ENCODE data around the gene KRT6B. TPM values are rescaled to one million over a fixed set of nuclear protein-coding genes. Genes with fewer than 3 reads are reported as not detected.

KRT6B gene
- total and polyA plus RNA-seq, 9 of the 15 experiments (the other 6 are each of a cell fraction or from before 2014, with no cell fraction given) = not detected

- no peaks in the 10 kb centered on the region for H3K36me3 ChIP-seq (ENCODE audit: control insufficient read depth, insufficient read depth, low read length)
- no peak overlapping the region for H3K27ac ChIP-seq (ENCODE audit: extremely low read depth, low read depth, low read length)
- ATAC-seq = no peak
- H3K9me3 ChIP-seq (replicated peaks; ENCODE audit: control insufficient read depth, insufficient read depth, low read depth, low read length) = no peaks in the 10 kb centered on the region
- no peak for TF ChIP-seq HMGXB4 (CRISPR knock-in tag; IDR thresholded peaks at IDR 0.05)
- no peak for TF ChIP-seq SMAD1 (IDR thresholded peaks at IDR 0.05; ENCODE audit: low read depth, low read length, partially characterized antibody)
- no peak for TF ChIP-seq ZNF561 (CRISPR knock-in tag; conservative IDR thresholded peaks at IDR 0.05)
- H3K9me1 ChIP-seq (ENCODE audit: control insufficient read depth, insufficient read depth, low read length) = no peaks in the 10 kb centered on the region
- DNase-seq (ENCODE audit: extremely low read depth in 1 of 4, low spot score in 3 of 4) = no peak
- no TSS peak for BruUV-seq (replicated peaks)
- no peak overlapping the region for H3K9ac ChIP-seq (ENCODE audit: insufficient read depth in 1 of 2, low read depth in 2 of 2, low read length in 2 of 2)
- no peak overlapping the region for H3K4me3 ChIP-seq
- intact Hi-C loops (cut with micrococcal nuclease) = no loop called here
- H3K4me2 ChIP-seq (ENCODE audit: insufficient read depth, low read length) = no peak overlapping the region
- FAIRE-seq = no peak
- H3K27me3 ChIP-seq (ENCODE audit: control insufficient read depth in 2 of 2, insufficient read depth in 2 of 2, low read length in 2 of 2) = peaks cover 6 to 8% of the 10 kb centered on the region in 2 experiments
- H3K4me1 ChIP-seq (replicated peaks in 1 of 2; ENCODE audit: control insufficient read depth in 2 of 2, insufficient read depth in 2 of 2, low read length in 2 of 2) = no peaks in the 10 kb centered on the region
- no peaks in the 10 kb centered on the region for H3K79me2 ChIP-seq (ENCODE audit: control insufficient read depth, insufficient read depth, low read length)
- in situ Hi-C loops (cut with MboI) = no loop called here
- ChIA-PET POLR2A (no interaction called here), CTCF (ENCODE audit: low intra/inter-chr PET ratio) (no interaction called here)
- H4K20me1 ChIP-seq (replicated peaks; ENCODE audit: control insufficient read depth, insufficient read depth, low read length) = no peaks in the 10 kb centered on the region; the same call in 1 of the 2 replicates
- no peak overlapping the region for H2AFZ ChIP-seq (ENCODE audit: low read depth, low read length)
- 0% methylated on average over 4 of the region's 4 CpGs for WGBS (ENCODE audit: insufficient coverage, low coverage, missing lambda C conversion rate)
Measured at GRCh38 chr12:52469853-52470252, 17.9 kb upstream of the KRT6B start.

- intact Hi-C loops (cut with micrococcal nuclease) = no loop called here
- Histone ChIP-seq H2AFZ (ENCODE audit: low read depth, low read length) (no peak overlapping the region), H3K9ac (ENCODE audit: insufficient read depth in 1 of 2, low read depth in 2 of 2, low read length in 2 of 2) (no peak overlapping the region), H3K9me3 (replicated peaks; ENCODE audit: control insufficient read depth, insufficient read depth, low read depth, low read length) (no peaks in the 10 kb centered on the region), H3K4me3 (no peak overlapping the region), H3K27ac (ENCODE audit: extremely low read depth, low read depth, low read length) (no peak overlapping the region), H3K4me1 (replicated peaks in 1 of 2; ENCODE audit: control insufficient read depth in 2 of 2, insufficient read depth in 2 of 2, low read length in 2 of 2) (no peaks in the 10 kb centered on the region), H3K36me3 (ENCODE audit: control insufficient read depth, insufficient read depth, low read length) (no peaks in the 10 kb centered on the region), H4K20me1 (replicated peaks; ENCODE audit: control insufficient read depth, insufficient read depth, low read length) (no peaks in the 10 kb centered on the region), H3K79me2 (ENCODE audit: control insufficient read depth, insufficient read depth, low read length) (no peaks in the 10 kb centered on the region), H3K9me1 (ENCODE audit: control insufficient read depth, insufficient read depth, low read length) (no peaks in the 10 kb centered on the region), H3K4me2 (ENCODE audit: insufficient read depth, low read length) (no peak overlapping the region), H3K27me3 (ENCODE audit: control insufficient read depth in 2 of 2, insufficient read depth in 2 of 2, low read length in 2 of 2) (peaks cover 5 to 6% of the 10 kb centered on the region in 2 experiments)
- no TSS peak for BruUV-seq (replicated peaks)
- in situ Hi-C loops (cut with MboI) = no loop called here
- FAIRE-seq = no peak
- no peak for ATAC-seq
- ChIA-PET POLR2A (interaction anchor here (0.6 kb wide), 1 partner anchor 213 kb away, joined by 3 read pairs; no protein-coding TSS in a partner anchor), CTCF (ENCODE audit: low intra/inter-chr PET ratio) (no interaction called here)
- WGBS (ENCODE audit: insufficient coverage, low coverage, missing lambda C conversion rate) = 3% methylated on average over 2 of the region's 2 CpGs
- DNase-seq (ENCODE audit: extremely low read depth in 1 of 4, low spot score in 3 of 4) = no peak
- TF ChIP-seq ZBTB49 (CRISPR knock-in tag; IDR thresholded peaks at IDR 0.05; ENCODE audit: borderline replicate concordance) (no peak), HMGXB4 (CRISPR knock-in tag; IDR thresholded peaks at IDR 0.05) (no peak), MIER1 (IDR thresholded peaks at IDR 0.05; ENCODE audit: low read depth) (no peak), SREBF2 (CRISPR knock-in tag; IDR thresholded peaks at IDR 0.05) (no peak), ZNF324 (CRISPR knock-in tag; IDR thresholded peaks at IDR 0.05) (no peak), SAP30 (IDR thresholded peaks at IDR 0.05; ENCODE audit: borderline replicate concordance, insufficient read depth, low read depth, low read length, poor library complexity, severe bottlenecking) (no peak)
Measured at GRCh38 chr12:52464897-52465296, 13.0 kb upstream of the KRT6B start.
